ENCODE data around the gene LAMA3. TPM values are rescaled to one million over a fixed set of nuclear protein-coding genes. Genes with fewer than 3 reads are reported as not detected.
A peak's percentile ranks its signal among the peaks of the same experiment; 100 is the strongest.

Gene LAMA3
- total RNA-seq, 4 donors from 2014 or later = 46.3 to 80.6 (median 67.1) TPM

GRCh38 chr18:23826850-23827620 is 137.8 kb downstream of the LAMA3 start:
- Histone ChIP-seq H3K4me1 (peaks cover 0 to 31% (median 20%) of the 10 kb centered on the region in 4 donors), H3K4me3 (no peak overlapping the region), H3K27ac (peak overlapping the region; percentile 72 to 93 (median 88)), H3K9me3 (no peaks in the 10 kb centered on the region), H3K36me3 (no peaks in the 10 kb centered on the region), H3K27me3 (no peaks in the 10 kb centered on the region)
- TF ChIP-seq CTCF (IDR thresholded peaks at IDR 0.05) (no peak), POLR2A (IDR thresholded peaks at IDR 0.05) (no peak), EP300 (IDR thresholded peaks at IDR 0.05) (no peak)
- no peak for DNase-seq (ENCODE audit: low spot score in 2 of 2)
- 74 to 80% methylated on average over 4 of the region's 4 CpGs for WGBS, 2 donors

GRCh38 chr18:23827681-23828080 is 138.4 kb downstream of the LAMA3 start:
- H3K27me3 ChIP-seq = no peaks in the 10 kb centered on the region
- no peaks in the 10 kb centered on the region for H3K36me3 ChIP-seq
- no peak overlapping the region for H3K4me3 ChIP-seq
- DNase-seq (ENCODE audit: low spot score in 2 of 2) = no peak
- peak overlapping the region in 3 of 4 donors; percentile 85 to 93 (median 92) for H3K27ac ChIP-seq
- TF ChIP-seq POLR2A (IDR thresholded peaks at IDR 0.05) = no peak
- TF ChIP-seq EP300 (IDR thresholded peaks at IDR 0.05) = no peak
- no peak for TF ChIP-seq CTCF (IDR thresholded peaks at IDR 0.05)
- WGBS, 2 donors = 90 to 91% methylated on average over 4 of the region's 4 CpGs
- peaks cover 0 to 31% (median 20%) of the 10 kb centered on the region in 4 donors for H3K4me1 ChIP-seq
- no peaks in the 10 kb centered on the region for H3K9me3 ChIP-seq

- no peaks in the 10 kb centered on the region for H3K36me3 ChIP-seq
- H3K4me1 ChIP-seq = peaks cover 0 to 31% (median 20%) of the 10 kb centered on the region in 4 donors
- H3K9me3 ChIP-seq = no peaks in the 10 kb centered on the region
- 51 to 52% methylated on average over 3 of the region's 3 CpGs for WGBS, 2 donors
- DNase-seq (ENCODE audit: low spot score in 2 of 2) = no peak
- no peak for TF ChIP-seq EP300 (IDR thresholded peaks at IDR 0.05)
- TF ChIP-seq CTCF (IDR thresholded peaks at IDR 0.05) = no peak
- no peak for TF ChIP-seq POLR2A (IDR thresholded peaks at IDR 0.05)
- no peak overlapping the region for H3K4me3 ChIP-seq
- peak overlapping the region in 1 of 4 donors; percentile 30 for H3K27ac ChIP-seq
- no peaks in the 10 kb centered on the region for H3K27me3 ChIP-seq
Measured at GRCh38 chr18:23828426-23828825, 139.2 kb downstream of the LAMA3 start.

- no peaks in the 10 kb centered on the region for H3K27me3 ChIP-seq
- no peaks in the 10 kb centered on the region for H3K36me3 ChIP-seq
- no peaks in the 10 kb centered on the region for H3K9me3 ChIP-seq
- WGBS, 2 donors = 72 to 76% methylated on average over 3 of the region's 3 CpGs
- H3K27ac ChIP-seq = no peak overlapping the region
- peaks cover 0 to 4% (median 0%) of the 10 kb centered on the region in 4 donors for H3K4me1 ChIP-seq
- DNase-seq (ENCODE audit: low spot score in 2 of 2) = no peak
- TF ChIP-seq EP300 (IDR thresholded peaks at IDR 0.05) (no peak), POLR2A (IDR thresholded peaks at IDR 0.05) (no peak), CTCF (IDR thresholded peaks at IDR 0.05) (no peak)
- H3K4me3 ChIP-seq = no peak overlapping the region
Measured at GRCh38 chr18:23832911-23833310, 143.7 kb downstream of the LAMA3 start.

GRCh38 chr18:23833714-23834113 is 144.5 kb downstream of the LAMA3 start:
- WGBS, 2 donors = 81 to 92% methylated on average over 6 of the region's 6 CpGs
- no peak for DNase-seq (ENCODE audit: low spot score in 2 of 2)
- no peaks in the 10 kb centered on the region for H3K9me3 ChIP-seq
- H3K27ac ChIP-seq = no peak overlapping the region
- no peak overlapping the region for H3K4me3 ChIP-seq
- peaks cover 0 to 12% (median 0%) of the 10 kb centered on the region in 4 donors for H3K4me1 ChIP-seq
- TF ChIP-seq CTCF (IDR thresholded peaks at IDR 0.05) (no peak), POLR2A (IDR thresholded peaks at IDR 0.05) (no peak), EP300 (IDR thresholded peaks at IDR 0.05) (no peak)
- no peaks in the 10 kb centered on the region for H3K36me3 ChIP-seq
- no peaks in the 10 kb centered on the region for H3K27me3 ChIP-seq

All from tibial nerve (tissue), 4 donors.